CD4-positive, alpha-beta T cell (primary cell): Measurements from ENCODE around the gene ACER2. TPM values are rescaled to one million over a fixed set of nuclear protein-coding genes. Genes with fewer than 3 reads are reported as not detected.
"Not testable (repeated sequence)": the region's sequence is repeated elsewhere in the genome, so short reads cannot be mapped to it uniquely, and the experiment has no call there.

Source experiments
- ATAC-seq: fragments of 200-7000 bp; cut with Tn5 transposase; one replicate; pipeline ENCODE4 v1.10.0; 2022; ENCODE audit warnings: mild to moderate bottlenecking; ENCODE audit not compliant: poor library complexity
- CTCF ChIA-PET: fragments of 350-600 bp; sonication (Branson Sonifier 250); formaldehyde crosslinking; loops from one replicate; lab custom pipeline; 2021; ENCODE audit warnings: antibody characterized with exemption, inconsistent platforms; lab: Charles Lee
- POLR2A ChIA-PET: fragments of 350-600 bp; sonication (Branson Sonifier 250); formaldehyde crosslinking; loops from one replicate; lab custom pipeline; 2021; ENCODE audit warnings: antibody characterized with exemption, inconsistent platforms; lab: Charles Lee
- DNase-seq, 14 experiments: peaks; one replicate each; pipeline ENCODE4 v3.0.0-alpha.2; 2013 to 2020; ENCODE audit warnings: mixed read lengths in 2 of 14
- H3K27ac ChIP-seq, 2 donors: one replicate each; pipeline versions ENCODE4 v1.5.1 to v1.7.0; 2013; ENCODE audit warnings: low read length in 2 of 2, low read depth in 1 of 2, mild to moderate bottlenecking in 1 of 2
- H3K27me3 ChIP-seq, 2 experiments: 1 replicate in 1 of 2; 2 replicates in 1 of 2; pipeline versions ENCODE4 v1.6.1 to v1.7.0; 2013; ENCODE audit warnings: low read length in 2 of 2, control low read depth in 1 of 2, mild to moderate bottlenecking in 1 of 2, moderate library complexity in 1 of 2; ENCODE audit not compliant: insufficient read depth in 2 of 2, control insufficient read depth in 1 of 2
- H3K36me3 ChIP-seq: one replicate; pipeline ENCODE4 v1.6.1; 2013; ENCODE audit warnings: low read length, control low read depth; ENCODE audit not compliant: insufficient read depth
- H3K4me1 ChIP-seq: one replicate; pipeline ENCODE4 v1.6.1; 2013; ENCODE audit warnings: low read length, control low read depth; ENCODE audit not compliant: insufficient read depth
- H3K4me3 ChIP-seq: one replicate; pipeline ENCODE4 v1.5.1; 2013; ENCODE audit warnings: mild to moderate bottlenecking, low read length, moderate library complexity
- H3K9me3 ChIP-seq, 2 experiments: 1 replicate in 1 of 2; 2 replicates in 1 of 2; pipeline versions ENCODE4 v1.6.1 to v1.7.0; 2013; ENCODE audit warnings: low read length in 2 of 2, mild to moderate bottlenecking in 2 of 2, control low read depth in 1 of 2, moderate library complexity in 1 of 2; ENCODE audit not compliant: control insufficient read depth in 1 of 2, insufficient read depth in 1 of 2
- H3K27ac Mint-ChIP-seq: one replicate; pipeline ENCODE4 v1.8.0; 2020; ENCODE audit warnings: mixed read lengths
- H3K27me3 Mint-ChIP-seq: one replicate; pipeline ENCODE4 v1.8.0; 2021; ENCODE audit warnings: mixed read lengths
- H3K36me3 Mint-ChIP-seq: one replicate; pipeline ENCODE4 v1.8.0; 2021; ENCODE audit warnings: low read depth, mixed read lengths
- H3K4me1 Mint-ChIP-seq: one replicate; pipeline ENCODE4 v1.8.0; 2021; ENCODE audit warnings: low read depth, mixed read lengths
- H3K4me3 Mint-ChIP-seq: one replicate; pipeline ENCODE4 v1.8.0; 2020; ENCODE audit warnings: mild to moderate bottlenecking, mixed read lengths
- H3K9me3 Mint-ChIP-seq: one replicate; pipeline ENCODE4 v1.8.0; 2020; ENCODE audit warnings: mixed read lengths
- intact Hi-C, 2 experiments: fragments of 100-400 bp; cut with DNase I in 1 of 2; cut with micrococcal nuclease in 1 of 2; formaldehyde crosslinking; loops; one replicate each; pipeline versions ENCODE4 v1.15.1 to v1.9.0; 2023 to 2025; cut with DNase I, micrococcal nuclease
- total RNA-seq, 174 experiments: library from RNA in 2 of 174; stranded (reverse) in 2 of 174; gene quantifications; one replicate each; pipeline ENCODE4 v1.2.3 and lab custom pipeline; 2021 to 2026
- TF ChIP-seq, protein P1 (sequence below): fragments of 200-600 bp; IDR thresholded peaks from one replicate; pipeline ENCODE4 v1.8.0; 2022; ENCODE audit warnings: antibody characterized with exemption, mild to moderate bottlenecking

ACER2 gene
- total RNA-seq, 2 experiments from 2014 or later, result 1.2 to 1.4 TPM

DNA sequence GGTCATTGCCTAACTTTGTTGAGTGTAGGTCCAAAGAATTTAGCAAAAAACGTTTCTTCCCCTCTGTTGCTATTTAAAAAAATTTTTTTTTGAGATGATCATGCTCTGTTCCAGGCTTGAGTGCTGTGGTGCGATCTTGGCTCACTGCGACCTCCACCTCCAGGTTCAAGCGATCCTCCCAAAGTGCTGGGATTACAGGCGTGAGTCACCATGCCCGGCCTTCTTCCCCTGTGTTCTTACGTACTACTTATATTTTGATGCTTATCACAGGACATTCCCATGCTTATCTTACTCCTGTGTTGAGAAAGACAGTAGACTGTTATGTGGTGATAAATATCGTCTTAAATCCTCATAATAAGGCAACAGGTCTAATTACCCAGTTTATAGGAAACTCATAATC is 2.5 kb downstream of the ACER2 start:
- H3K4me3 Mint-ChIP-seq, result peak overlapping the region; percentile 49
- Histone ChIP-seq H3K27me3 (no peaks in the 10 kb centered on the region), H3K27ac (no peak overlapping the region), H3K4me3 (no peak overlapping the region), H3K4me1 (peaks cover 27% of the 10 kb centered on the region), H3K36me3 (no peaks in the 10 kb centered on the region), H3K9me3 (no peaks in the 10 kb centered on the region)
- ChIA-PET POLR2A (interaction anchor here (3.4 kb wide), 1 partner anchor 32 kb away, joined by 32 read pairs; the partner anchor contains the start of gene RPS6), CTCF (no interaction called here)
- no peaks in the 10 kb centered on the region for H3K27me3 Mint-ChIP-seq
- no peak for ATAC-seq
- H3K9me3 Mint-ChIP-seq, result no peaks in the 10 kb centered on the region
- intact Hi-C loops, result no loop called here
- H3K36me3 Mint-ChIP-seq, result peaks cover 4% of the 10 kb centered on the region
- peaks cover 27% of the 10 kb centered on the region for H3K4me1 Mint-ChIP-seq
- TF ChIP-seq, protein P1, sequence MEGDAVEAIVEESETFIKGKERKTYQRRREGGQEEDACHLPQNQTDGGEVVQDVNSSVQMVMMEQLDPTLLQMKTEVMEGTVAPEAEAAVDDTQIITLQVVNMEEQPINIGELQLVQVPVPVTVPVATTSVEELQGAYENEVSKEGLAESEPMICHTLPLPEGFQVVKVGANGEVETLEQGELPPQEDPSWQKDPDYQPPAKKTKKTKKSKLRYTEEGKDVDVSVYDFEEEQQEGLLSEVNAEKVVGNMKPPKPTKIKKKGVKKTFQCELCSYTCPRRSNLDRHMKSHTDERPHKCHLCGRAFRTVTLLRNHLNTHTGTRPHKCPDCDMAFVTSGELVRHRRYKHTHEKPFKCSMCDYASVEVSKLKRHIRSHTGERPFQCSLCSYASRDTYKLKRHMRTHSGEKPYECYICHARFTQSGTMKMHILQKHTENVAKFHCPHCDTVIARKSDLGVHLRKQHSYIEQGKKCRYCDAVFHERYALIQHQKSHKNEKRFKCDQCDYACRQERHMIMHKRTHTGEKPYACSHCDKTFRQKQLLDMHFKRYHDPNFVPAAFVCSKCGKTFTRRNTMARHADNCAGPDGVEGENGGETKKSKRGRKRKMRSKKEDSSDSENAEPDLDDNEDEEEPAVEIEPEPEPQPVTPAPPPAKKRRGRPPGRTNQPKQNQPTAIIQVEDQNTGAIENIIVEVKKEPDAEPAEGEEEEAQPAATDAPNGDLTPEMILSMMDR, result no peak
- H3K27ac Mint-ChIP-seq, result no peak overlapping the region
- DNase-seq, result no peak

DNA sequence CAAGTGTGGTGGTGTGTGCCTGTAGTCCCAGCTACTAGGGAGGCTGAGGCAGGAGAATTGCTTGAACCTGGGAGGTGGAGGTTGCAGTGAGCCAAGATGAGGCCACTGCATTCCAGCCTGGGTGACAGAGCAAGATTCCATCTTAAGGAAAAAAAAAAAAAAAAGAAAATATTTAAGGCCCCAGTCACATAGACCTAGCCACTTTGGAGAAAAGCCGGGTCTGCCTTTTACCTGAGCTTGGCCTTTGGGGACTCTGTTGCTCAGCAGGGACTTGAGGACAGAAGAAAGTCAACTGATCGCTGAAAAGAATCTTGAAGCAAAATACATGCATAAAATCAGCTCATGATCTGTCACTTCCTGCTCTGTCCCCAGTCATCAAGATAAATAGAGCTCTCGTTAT is 4.6 kb downstream of the ACER2 start:
- H3K9me3 Mint-ChIP-seq, H3K4me3 ChIP-seq, ATAC-seq, H3K36me3 ChIP-seq, H3K27ac Mint-ChIP-seq, POLR2A ChIA-PET, H3K36me3 Mint-ChIP-seq, H3K27me3 Mint-ChIP-seq, DNase-seq, H3K9me3 ChIP-seq, H3K27ac ChIP-seq, CTCF ChIA-PET, intact Hi-C loops, H3K4me3 Mint-ChIP-seq, H3K27me3 ChIP-seq: not testable (repeated sequence)
- H3K4me1 Mint-ChIP-seq, result peaks cover 19% of the 10 kb centered on the region
- H3K4me1 ChIP-seq, result peaks cover 21% of the 10 kb centered on the region

DNA sequence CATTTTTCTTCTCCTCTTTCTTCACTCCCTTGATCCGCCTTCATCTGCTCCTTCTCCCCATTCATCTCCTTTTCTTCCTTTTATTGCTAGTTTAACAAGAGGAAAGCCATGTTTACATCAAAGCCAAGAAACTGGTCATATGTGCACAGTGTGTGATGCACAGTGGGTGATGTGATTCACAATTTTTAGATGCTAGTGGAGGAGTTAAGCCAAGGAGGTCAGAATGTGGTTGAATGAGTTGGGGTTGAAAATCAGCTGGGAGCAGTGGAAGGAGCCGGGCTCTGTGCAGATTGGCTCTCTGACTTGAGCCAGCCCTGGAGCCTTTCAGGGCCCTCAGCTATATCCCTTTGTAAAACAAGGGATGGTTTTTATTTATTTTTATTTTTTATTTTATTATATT is 7.3 kb downstream of the ACER2 start:
- CTCF ChIA-PET, result no interaction called here

More for the DNA sequence above, 7.3 kb downstream of the ACER2 start:
- H3K9me3 Mint-ChIP-seq, result no peaks in the 10 kb centered on the region
- POLR2A ChIA-PET, result no interaction called here
- TF ChIP-seq, protein P1, result no peak
- H3K27me3 Mint-ChIP-seq, result no peaks in the 10 kb centered on the region
- intact Hi-C loops, result no loop called here
- H3K36me3 Mint-ChIP-seq, result peaks cover 13% of the 10 kb centered on the region
- no peak overlapping the region for H3K27ac Mint-ChIP-seq
- H3K4me1 ChIP-seq, result no peaks in the 10 kb centered on the region
- no peaks in the 10 kb centered on the region for H3K9me3 ChIP-seq
- ATAC-seq (no peak), DNase-seq (no peak)
- no peaks in the 10 kb centered on the region for H3K36me3 ChIP-seq
- no peaks in the 10 kb centered on the region for H3K27me3 ChIP-seq
- no peak overlapping the region for H3K4me3 Mint-ChIP-seq
- peaks cover 5% of the 10 kb centered on the region for H3K4me1 Mint-ChIP-seq
- H3K4me3 ChIP-seq, result no peak overlapping the region
- no peak overlapping the region for H3K27ac ChIP-seq
